Measurements from ENCODE around the gene MEIS2. TPM values are rescaled to one million over a fixed set of nuclear protein-coding genes. Genes with fewer than 3 reads are reported as not detected.
"Not testable (repeated sequence)": the region's sequence is repeated elsewhere in the genome, so short reads cannot be mapped to it uniquely, and the experiment has no call there.

Gene MEIS2
- total RNA-seq, 1 experiment from 2014 or later, result 80.4 TPM

DNA sequence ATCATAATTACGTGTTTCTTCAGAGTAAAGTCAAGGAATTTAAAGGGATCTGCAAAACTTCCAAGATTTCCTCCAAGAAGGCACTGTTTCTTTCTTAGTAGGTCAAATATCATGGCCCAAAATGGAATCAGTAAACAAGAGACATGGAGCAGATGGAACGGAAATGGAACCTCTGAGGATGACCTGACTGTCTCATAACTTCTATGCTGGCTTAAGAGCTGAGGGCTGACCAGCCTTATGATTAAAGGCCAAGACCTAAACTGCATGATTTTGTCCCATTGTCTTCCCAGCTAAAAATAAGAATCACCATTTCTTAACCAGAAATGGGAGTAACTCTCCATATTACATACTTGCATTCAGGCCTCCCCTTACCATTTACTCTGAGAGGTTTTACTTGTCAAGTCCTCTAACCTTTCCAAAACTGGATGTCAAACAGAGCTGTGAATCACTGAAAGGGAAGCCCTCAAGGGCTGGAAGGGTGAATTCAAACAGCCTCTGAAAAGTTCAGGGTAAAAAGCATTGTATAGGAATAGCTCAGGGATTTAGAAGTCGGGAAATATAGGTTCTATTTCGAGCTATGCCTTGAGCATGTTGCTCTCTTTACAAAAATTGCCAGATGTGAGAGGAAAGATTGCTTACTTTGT is 103.7 kb downstream of the MEIS2 start:
- in situ Hi-C loops (cut with HindIII; ENCODE audit: low sequenced_read_pairs), result no loop called here
- no peak for DNase-seq (ENCODE audit: low spot score)

- in situ Hi-C loops (cut with HindIII; ENCODE audit: low sequenced_read_pairs), result no loop called here
- DNase-seq (ENCODE audit: low spot score), result no peak
Measured at GRCh38 chr15:36996121-36996520, 104.2 kb downstream of the MEIS2 start.

GRCh38 chr15:36994790-36995189 is 105.6 kb downstream of the MEIS2 start:
- no peak for DNase-seq (ENCODE audit: low spot score)
- in situ Hi-C loops (cut with HindIII; ENCODE audit: low sequenced_read_pairs), result no loop called here

DNA sequence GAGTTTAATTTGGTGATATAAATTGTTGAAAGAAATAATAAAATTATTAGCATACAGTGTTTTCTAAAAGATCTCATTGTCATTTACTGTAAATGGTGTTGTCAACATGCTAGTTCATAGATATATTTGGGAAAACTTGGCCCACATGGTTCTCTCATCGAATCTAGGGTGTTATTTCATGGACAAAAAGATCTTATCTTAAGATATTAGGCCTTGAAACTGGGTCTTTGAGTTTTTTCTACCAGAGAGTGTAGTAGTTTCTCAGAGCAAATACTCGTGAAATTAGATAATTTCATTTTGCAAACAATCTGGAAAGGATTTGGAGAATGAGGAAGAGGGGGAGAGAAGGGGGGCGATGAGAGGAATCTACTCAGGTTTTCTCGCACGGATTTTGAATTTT is 107.9 kb downstream of the MEIS2 start:
- DNase-seq (ENCODE audit: low spot score), result no peak
- in situ Hi-C loops (cut with HindIII; ENCODE audit: low sequenced_read_pairs), result no loop called here

DNA sequence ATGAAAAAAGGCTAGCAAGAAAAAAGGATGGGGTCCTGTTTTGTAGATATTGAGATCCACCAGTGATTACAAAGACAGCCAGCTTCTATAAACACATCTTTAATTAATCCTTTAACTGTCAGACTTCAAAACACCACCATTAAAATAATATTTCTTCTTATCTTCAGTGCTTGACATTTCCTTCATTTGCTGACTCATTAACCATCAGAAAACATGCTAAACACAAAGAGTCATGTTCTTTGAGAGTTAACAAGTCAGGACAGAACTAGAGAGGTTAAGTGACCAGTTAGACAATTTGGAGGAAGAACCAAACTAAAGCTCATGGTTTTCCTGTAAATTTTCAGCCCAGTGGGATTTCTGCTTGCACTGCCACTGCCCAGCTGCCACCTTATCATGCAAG is 111.4 kb downstream of the MEIS2 start:
- DNase-seq (ENCODE audit: low spot score), result no peak
- in situ Hi-C loops (cut with HindIII; ENCODE audit: low sequenced_read_pairs), result no loop called here

DNA sequence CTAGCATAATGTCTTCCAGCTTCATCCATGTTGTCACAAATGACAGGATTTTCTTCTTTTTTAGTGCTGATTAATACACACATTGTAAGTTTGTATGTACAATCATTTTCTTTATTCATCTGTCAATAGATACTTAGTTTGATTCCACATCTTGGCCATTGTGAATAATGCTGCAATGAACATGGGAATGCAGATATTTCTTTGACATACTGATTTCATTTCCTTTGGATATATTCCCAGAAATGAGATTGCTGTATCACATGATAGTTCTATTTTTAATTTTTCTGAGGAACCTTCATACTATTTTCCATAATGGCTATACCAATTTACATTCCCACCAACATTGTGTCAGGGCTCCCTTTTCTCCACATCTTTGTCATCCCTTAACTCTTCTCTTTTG is 117.9 kb downstream of the MEIS2 start:
- in situ Hi-C loops (cut with HindIII; ENCODE audit: low sequenced_read_pairs), result no loop called here

DNA sequence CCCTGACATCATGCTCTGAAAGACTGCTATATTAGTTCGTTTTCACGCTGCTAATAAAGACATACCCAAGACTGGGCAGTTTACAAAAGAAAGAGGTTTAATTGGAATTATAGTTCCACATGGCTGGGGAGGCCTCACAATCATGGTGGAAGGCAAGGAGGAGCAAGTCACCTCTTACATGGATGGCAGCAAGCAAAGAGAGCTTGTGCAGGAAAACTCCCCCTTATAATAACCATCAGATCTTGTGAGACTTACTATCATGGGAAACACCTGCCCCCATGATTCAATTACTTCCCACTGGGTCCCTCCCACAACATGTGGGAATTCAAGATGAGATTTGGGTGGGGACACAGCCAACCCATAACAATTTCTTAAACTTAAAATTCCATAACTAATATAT is 120.1 kb downstream of the MEIS2 start:
- in situ Hi-C loops (cut with HindIII; ENCODE audit: low sequenced_read_pairs); DNase-seq (ENCODE audit: low spot score): not testable (repeated sequence)

More for the DNA sequence above, 117.9 kb downstream of the MEIS2 start:
- no peak for DNase-seq (ENCODE audit: low spot score)

DNA sequence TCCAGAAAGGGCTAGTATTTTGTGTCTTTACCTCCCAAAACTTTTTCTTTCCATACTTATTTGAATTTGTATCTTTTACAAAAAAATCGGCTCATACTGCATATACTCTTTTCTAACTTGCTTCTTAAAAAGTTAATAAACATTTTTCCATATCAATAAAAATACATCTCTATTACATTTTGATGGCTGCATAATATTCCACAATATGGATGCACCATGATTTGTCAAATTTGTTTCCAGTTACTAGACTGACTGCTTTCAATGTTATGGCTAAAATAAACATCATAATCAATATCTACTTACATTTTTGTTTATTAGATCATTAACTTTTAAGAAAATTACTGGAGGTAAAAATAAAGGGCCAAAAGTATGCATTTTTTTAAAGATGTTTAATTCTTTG is 121.7 kb downstream of the MEIS2 start:
- DNase-seq (ENCODE audit: low spot score), result no peak

DNA sequence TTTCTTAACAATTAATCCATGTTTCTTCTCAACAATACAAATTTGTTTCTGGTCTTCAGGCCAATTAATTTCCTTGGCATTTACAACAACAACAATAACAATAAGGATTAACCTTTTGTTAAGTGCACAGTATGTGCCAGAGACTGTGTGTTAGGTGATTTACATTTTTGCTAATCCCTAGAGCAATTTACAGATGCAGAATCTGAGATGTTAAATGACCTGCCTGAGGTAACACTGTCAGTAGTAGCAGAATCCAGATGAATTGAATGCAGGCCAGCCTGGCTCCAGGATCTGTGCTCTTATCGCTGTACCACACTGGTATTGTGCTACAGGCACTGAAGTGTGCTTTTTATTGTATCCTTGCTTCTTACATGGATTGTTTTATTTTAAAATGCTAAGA is 122.2 kb downstream of the MEIS2 start:
- no peak for DNase-seq (ENCODE audit: low spot score)
- in situ Hi-C loops (cut with HindIII; ENCODE audit: low sequenced_read_pairs), result no loop called here

More for the DNA sequence above, 121.7 kb downstream of the MEIS2 start:
- in situ Hi-C loops (cut with HindIII; ENCODE audit: low sequenced_read_pairs), result no loop called here

DNA sequence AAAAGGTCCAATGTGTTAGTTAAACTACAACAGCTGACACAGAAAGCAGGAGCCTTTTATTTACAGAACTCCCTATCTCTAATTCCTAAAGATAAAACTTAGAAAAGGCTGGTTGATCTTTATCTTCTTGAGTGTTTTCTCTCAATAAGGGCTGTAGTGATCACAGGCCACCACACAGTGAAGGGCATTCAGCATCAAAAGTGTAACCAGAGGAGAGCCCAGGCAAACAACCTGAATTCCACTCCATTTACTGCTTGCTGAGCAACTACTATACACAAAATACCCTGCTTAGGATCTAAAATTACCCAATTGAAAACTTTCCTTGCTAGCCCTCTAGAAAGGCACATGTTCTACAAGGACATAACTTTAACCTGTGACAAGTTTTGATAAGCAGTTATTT is 122.7 kb downstream of the MEIS2 start:
- in situ Hi-C loops (cut with HindIII; ENCODE audit: low sequenced_read_pairs), result no loop called here
- no peak for DNase-seq (ENCODE audit: low spot score)

DNA sequence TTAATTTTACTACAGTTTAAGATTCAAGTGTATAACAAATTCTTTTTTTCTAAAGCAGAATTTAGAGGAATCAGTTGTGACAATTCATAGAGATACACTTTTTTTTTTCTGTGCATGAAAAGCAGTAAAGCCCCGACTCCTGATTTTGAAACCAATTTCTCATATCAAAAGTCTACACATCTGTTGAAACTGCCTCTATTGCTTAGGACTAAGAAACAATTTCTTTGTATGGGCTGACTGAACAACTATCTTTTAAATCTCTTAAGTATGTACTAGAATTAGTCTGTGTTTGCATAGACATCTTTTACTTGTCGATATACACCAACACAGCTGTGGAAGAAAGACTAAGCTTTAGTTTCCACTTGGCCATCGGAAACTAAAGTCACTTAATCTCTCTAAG is 127.6 kb downstream of the MEIS2 start:
- in situ Hi-C loops (cut with HindIII; ENCODE audit: low sequenced_read_pairs), result no loop called here
- no peak for DNase-seq (ENCODE audit: low spot score)

- DNase-seq (ENCODE audit: low spot score), result no peak
- in situ Hi-C loops (cut with HindIII; ENCODE audit: low sequenced_read_pairs), result no loop called here
Measured at GRCh38 chr15:36970522-36970921, 129.8 kb downstream of the MEIS2 start.

DNA sequence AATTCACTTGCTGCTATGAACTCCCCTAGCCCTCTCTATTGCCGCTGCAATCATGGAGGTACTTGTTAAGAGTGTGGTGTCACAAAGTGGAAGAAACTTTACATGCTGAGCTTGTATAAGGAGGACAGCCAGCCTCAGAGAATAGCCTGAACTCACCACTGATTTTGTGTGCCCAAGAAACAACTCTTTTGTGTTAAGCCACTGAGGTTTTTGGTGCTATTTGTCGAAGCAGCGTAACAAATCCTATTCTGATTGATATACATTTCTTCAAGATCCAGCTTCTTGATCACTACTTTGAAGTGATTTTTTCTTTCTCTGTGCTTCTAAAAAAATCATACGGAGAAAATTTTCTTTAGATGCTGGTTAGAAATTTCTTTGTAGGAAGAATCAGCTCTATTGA is 132.4 kb downstream of the MEIS2 start:
- in situ Hi-C loops (cut with HindIII; ENCODE audit: low sequenced_read_pairs), result no loop called here
- DNase-seq (ENCODE audit: low spot score), result no peak

DNA sequence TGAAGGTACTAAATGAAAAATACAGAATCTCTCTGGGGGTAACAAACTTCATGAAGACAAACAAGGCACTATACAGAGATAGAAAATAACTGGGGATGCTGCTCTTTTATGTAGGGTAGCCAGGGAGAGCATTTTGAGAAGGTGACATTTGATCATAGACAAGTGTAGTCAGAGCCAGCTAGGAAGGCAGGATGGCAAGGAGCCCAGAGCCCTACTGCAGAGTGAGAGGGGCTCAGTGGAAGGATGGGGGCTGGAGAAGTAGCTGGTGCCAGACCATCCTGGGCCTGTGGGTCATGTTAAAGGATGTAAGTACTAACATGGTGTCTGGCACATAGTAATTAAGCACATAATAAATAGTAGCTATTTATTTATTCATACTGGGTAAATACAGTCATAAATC is 133.6 kb downstream of the MEIS2 start:
- in situ Hi-C loops (cut with HindIII; ENCODE audit: low sequenced_read_pairs), result no loop called here
- peak; percentile 58 for DNase-seq (ENCODE audit: low spot score)

- in situ Hi-C loops (cut with HindIII; ENCODE audit: low sequenced_read_pairs), result no loop called here
- peak; percentile 41 for DNase-seq (ENCODE audit: low spot score)
Measured at GRCh38 chr15:36965570-36966342, 134.6 kb downstream of the MEIS2 start.

DNA sequence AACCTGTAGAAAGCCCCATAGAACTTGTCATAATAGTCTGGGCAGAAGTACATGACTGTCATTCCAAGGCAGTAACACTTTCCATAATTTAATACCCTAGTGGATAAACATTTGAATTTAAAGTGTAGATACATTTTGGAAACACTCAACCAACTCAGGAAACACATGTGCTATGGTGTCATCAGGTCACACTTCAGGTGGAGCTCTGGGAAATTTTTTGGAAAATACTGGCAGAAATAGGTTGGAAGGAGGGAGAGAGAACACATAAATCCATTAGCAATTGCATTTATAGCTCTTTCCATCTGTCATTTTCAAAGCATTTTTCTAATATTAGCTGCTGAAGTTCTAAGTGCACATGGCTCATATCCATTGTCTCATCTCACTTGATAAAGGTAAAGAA is 135.7 kb downstream of the MEIS2 start:
- in situ Hi-C loops (cut with HindIII; ENCODE audit: low sequenced_read_pairs), result no loop called here

GRCh38 chr15:36961956-36962355 is 138.4 kb downstream of the MEIS2 start:
- in situ Hi-C loops (cut with HindIII; ENCODE audit: low sequenced_read_pairs), result no loop called here
- DNase-seq (ENCODE audit: low spot score), result no peak

More for the DNA sequence above, 135.7 kb downstream of the MEIS2 start:
- no peak for DNase-seq (ENCODE audit: low spot score)

DNA sequence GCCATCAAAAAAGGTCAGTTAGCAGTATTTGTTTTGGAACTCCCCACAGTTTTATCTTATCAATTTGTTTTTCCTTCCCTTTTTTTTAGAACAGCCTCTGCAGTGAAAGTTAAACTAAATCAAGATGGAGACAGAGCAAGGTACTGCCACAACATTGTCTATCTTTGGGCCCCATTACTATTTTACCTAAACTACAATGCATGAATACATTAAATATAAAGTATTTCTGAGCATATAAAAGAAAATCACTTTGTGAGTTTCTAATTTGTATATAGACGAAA is 139.5 kb downstream of the MEIS2 start:
- in situ Hi-C loops (cut with HindIII; ENCODE audit: low sequenced_read_pairs), result no loop called here
- DNase-seq (ENCODE audit: low spot score), result no peak

- in situ Hi-C loops (cut with HindIII; ENCODE audit: low sequenced_read_pairs), result no loop called here
- no peak for DNase-seq (ENCODE audit: low spot score)
Measured at GRCh38 chr15:36960179-36960946, 140.0 kb downstream of the MEIS2 start.

GRCh38 chr15:36959746-36960145 is 140.6 kb downstream of the MEIS2 start:
- in situ Hi-C loops (cut with HindIII; ENCODE audit: low sequenced_read_pairs), result no loop called here
- no peak for DNase-seq (ENCODE audit: low spot score)
